ENCODE data around the gene NFATC1. TPM values are rescaled to one million over a fixed set of nuclear protein-coding genes. Genes with fewer than 3 reads are reported as not detected.

Gene NFATC1
- total and polyA plus RNA-seq, 2 donors (not counting 1 experiment from before 2014, with no cell fraction given) = 0.92 to 4.3 TPM

DNA sequence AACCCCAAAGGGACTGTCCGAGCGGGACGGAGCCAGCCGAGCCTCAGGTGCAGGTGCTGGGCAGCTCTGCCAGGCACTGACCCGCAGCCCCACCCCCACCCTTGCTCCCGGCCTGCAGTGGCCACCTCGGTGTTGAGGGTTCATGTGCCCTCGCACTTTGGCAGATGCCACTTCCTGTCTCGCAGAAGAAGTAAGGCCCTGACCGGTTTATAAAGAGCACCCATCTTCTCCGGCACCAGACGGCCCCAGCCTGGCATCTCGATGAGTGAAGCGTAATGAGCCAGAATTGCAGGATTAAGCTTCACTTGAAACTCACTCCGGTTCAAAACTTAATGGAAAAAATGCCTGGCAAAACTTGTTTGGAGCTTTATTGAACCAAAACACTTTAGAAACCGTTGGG is 10.9 kb upstream of the NFATC1 start:
- DNase-seq (ENCODE audit: low read depth in 2 of 2) = no peak
- no peaks in the 10 kb centered on the region for H4K20me1 ChIP-seq (ENCODE audit: control insufficient read depth, extremely low read depth, insufficient read depth, low read length)
- no peak overlapping the region for H3K4me3 ChIP-seq (replicated peaks in 1 of 4; ENCODE audit: control extremely low read depth in 1 of 4, insufficient read depth in 1 of 4, low read depth in 3 of 4, low read length in 4 of 4)
- no peak overlapping the region for H2AFZ ChIP-seq (ENCODE audit: low read length)
- H3K9ac ChIP-seq (ENCODE audit: insufficient read depth, low read length) = no peak overlapping the region
- peaks cover 4% of the 10 kb centered on the region for H3K27me3 ChIP-seq (ENCODE audit: control insufficient read depth, insufficient read depth, low read length)
- H3K9me3 ChIP-seq (ENCODE audit: control insufficient read depth, insufficient read depth, low read depth, low read length) = no peaks in the 10 kb centered on the region
- no peaks in the 10 kb centered on the region for H3K4me1 ChIP-seq (ENCODE audit: control insufficient read depth, extremely low read depth, insufficient read depth, low read length)
- TF ChIP-seq, protein P1, sequence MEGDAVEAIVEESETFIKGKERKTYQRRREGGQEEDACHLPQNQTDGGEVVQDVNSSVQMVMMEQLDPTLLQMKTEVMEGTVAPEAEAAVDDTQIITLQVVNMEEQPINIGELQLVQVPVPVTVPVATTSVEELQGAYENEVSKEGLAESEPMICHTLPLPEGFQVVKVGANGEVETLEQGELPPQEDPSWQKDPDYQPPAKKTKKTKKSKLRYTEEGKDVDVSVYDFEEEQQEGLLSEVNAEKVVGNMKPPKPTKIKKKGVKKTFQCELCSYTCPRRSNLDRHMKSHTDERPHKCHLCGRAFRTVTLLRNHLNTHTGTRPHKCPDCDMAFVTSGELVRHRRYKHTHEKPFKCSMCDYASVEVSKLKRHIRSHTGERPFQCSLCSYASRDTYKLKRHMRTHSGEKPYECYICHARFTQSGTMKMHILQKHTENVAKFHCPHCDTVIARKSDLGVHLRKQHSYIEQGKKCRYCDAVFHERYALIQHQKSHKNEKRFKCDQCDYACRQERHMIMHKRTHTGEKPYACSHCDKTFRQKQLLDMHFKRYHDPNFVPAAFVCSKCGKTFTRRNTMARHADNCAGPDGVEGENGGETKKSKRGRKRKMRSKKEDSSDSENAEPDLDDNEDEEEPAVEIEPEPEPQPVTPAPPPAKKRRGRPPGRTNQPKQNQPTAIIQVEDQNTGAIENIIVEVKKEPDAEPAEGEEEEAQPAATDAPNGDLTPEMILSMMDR (conservative IDR thresholded peaks at IDR 0.05 in 1 of 2, IDR thresholded peaks at IDR 0.05 in 1 of 2; ENCODE audit: low read depth in 1 of 2, low read length in 2 of 2) = no peak
- no peak for TF ChIP-seq EZH2 (IDR thresholded peaks at IDR 0.05; ENCODE audit: low read length, missing control alignments)
- no peak overlapping the region for H3K4me2 ChIP-seq (ENCODE audit: extremely low read depth, insufficient read depth, low read length)
- H3K36me3 ChIP-seq (ENCODE audit: control insufficient read depth, insufficient read depth, low read length) = no peaks in the 10 kb centered on the region
- no peaks in the 10 kb centered on the region for H3K79me2 ChIP-seq (ENCODE audit: control insufficient read depth, insufficient read depth, low read length)
- no peak overlapping the region for H3K27ac ChIP-seq (ENCODE audit: insufficient read depth, low read length)

DNA sequence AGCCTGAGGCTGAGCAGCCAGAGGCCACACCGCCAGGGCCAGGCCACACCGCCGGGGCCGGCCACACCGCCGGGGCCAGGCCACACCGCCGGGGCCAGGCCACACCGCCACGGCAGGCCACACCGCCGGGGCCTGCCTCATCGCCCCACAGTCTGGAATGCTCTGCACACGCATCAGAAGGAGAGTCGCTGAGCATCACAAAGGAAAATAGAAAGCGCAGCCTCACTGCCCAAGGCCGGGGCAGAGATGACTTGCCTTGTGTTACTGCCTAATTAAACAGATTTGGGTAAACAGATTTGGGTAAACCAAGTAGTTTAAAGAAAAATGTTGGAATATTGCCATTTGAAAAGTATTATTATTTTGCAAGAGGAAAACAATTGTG is 10.4 kb upstream of the NFATC1 start:
- H3K36me3 ChIP-seq (ENCODE audit: control insufficient read depth, insufficient read depth, low read length) = no peaks in the 10 kb centered on the region
- H4K20me1 ChIP-seq (ENCODE audit: control insufficient read depth, extremely low read depth, insufficient read depth, low read length) = no peaks in the 10 kb centered on the region
- no peak for DNase-seq (ENCODE audit: low read depth in 2 of 2)
- H3K27ac ChIP-seq (ENCODE audit: insufficient read depth, low read length) = no peak overlapping the region
- no peaks in the 10 kb centered on the region for H3K79me2 ChIP-seq (ENCODE audit: control insufficient read depth, insufficient read depth, low read length)
- H3K9ac ChIP-seq (ENCODE audit: insufficient read depth, low read length) = no peak overlapping the region
- H3K27me3 ChIP-seq (ENCODE audit: control insufficient read depth, insufficient read depth, low read length) = peaks cover 4% of the 10 kb centered on the region
- TF ChIP-seq, protein P1 (conservative IDR thresholded peaks at IDR 0.05 in 1 of 2, IDR thresholded peaks at IDR 0.05 in 1 of 2; ENCODE audit: low read depth in 1 of 2, low read length in 2 of 2) = no peak
- no peak for TF ChIP-seq EZH2 (IDR thresholded peaks at IDR 0.05; ENCODE audit: low read length, missing control alignments)
- H2AFZ ChIP-seq (ENCODE audit: low read length) = no peak overlapping the region
- H3K9me3 ChIP-seq (ENCODE audit: control insufficient read depth, insufficient read depth, low read depth, low read length) = no peaks in the 10 kb centered on the region
- H3K4me1 ChIP-seq (ENCODE audit: control insufficient read depth, extremely low read depth, insufficient read depth, low read length) = no peaks in the 10 kb centered on the region
- H3K4me3 ChIP-seq (replicated peaks in 1 of 4; ENCODE audit: control extremely low read depth in 1 of 4, insufficient read depth in 1 of 4, low read depth in 3 of 4, low read length in 4 of 4) = no peak overlapping the region
- no peak overlapping the region for H3K4me2 ChIP-seq (ENCODE audit: extremely low read depth, insufficient read depth, low read length)

DNA sequence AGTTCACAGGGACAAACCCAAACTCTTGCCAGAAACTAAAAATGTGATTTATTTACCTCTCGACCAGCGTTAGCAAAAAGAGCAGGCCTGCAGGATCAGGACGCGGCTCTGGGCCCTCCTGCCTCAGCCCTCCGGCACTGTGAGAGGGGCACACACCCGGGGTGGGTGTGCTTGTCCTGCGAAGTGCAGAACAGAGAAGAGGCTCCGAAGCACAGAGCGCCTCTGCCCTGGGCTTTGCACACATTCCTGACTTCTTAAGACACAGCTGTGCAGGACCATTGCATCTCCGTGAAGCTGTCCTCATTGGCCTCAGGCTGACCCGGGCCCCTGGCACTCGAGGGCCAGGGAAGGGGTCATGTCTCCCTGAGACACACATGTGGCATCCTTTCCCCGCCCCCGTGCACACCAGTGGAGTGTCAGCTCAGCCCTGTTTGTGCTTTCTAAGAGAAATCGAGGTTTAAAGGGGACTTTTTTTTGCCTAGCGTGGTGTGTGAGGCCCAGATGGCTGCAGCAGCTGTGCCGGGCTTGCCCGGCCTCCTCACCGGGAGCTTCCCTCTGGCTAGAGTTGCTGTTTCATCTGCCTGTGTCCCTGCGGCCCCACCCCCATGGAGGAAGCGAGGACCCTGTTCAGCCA is 9.9 kb upstream of the NFATC1 start:
- no peak overlapping the region for H2AFZ ChIP-seq (ENCODE audit: low read length)
- H3K27me3 ChIP-seq (ENCODE audit: control insufficient read depth, insufficient read depth, low read length) = peaks cover 4% of the 10 kb centered on the region
- TF ChIP-seq EZH2 (IDR thresholded peaks at IDR 0.05; ENCODE audit: low read length, missing control alignments) = no peak
- TF ChIP-seq, protein P1 (conservative IDR thresholded peaks at IDR 0.05 in 1 of 2, IDR thresholded peaks at IDR 0.05 in 1 of 2; ENCODE audit: low read depth in 1 of 2, low read length in 2 of 2) = no peak

More for the DNA sequence above, 9.9 kb upstream of the NFATC1 start:
- Histone ChIP-seq H4K20me1 (ENCODE audit: control insufficient read depth, extremely low read depth, insufficient read depth, low read length) (no peaks in the 10 kb centered on the region), H3K27ac (ENCODE audit: insufficient read depth, low read length) (no peak overlapping the region), H3K4me3 (replicated peaks in 1 of 4; ENCODE audit: control extremely low read depth in 1 of 4, insufficient read depth in 1 of 4, low read depth in 3 of 4, low read length in 4 of 4) (no peak overlapping the region), H3K4me1 (ENCODE audit: control insufficient read depth, extremely low read depth, insufficient read depth, low read length) (no peaks in the 10 kb centered on the region), H3K9me3 (ENCODE audit: control insufficient read depth, insufficient read depth, low read depth, low read length) (no peaks in the 10 kb centered on the region), H3K9ac (ENCODE audit: insufficient read depth, low read length) (no peak overlapping the region), H3K36me3 (ENCODE audit: control insufficient read depth, insufficient read depth, low read length) (no peaks in the 10 kb centered on the region), H3K79me2 (ENCODE audit: control insufficient read depth, insufficient read depth, low read length) (no peaks in the 10 kb centered on the region), H3K4me2 (ENCODE audit: extremely low read depth, insufficient read depth, low read length) (no peak overlapping the region)
- DNase-seq (ENCODE audit: low read depth in 2 of 2) = no peak
